ENCODE measurements around the gene LAYN.

DNA sequence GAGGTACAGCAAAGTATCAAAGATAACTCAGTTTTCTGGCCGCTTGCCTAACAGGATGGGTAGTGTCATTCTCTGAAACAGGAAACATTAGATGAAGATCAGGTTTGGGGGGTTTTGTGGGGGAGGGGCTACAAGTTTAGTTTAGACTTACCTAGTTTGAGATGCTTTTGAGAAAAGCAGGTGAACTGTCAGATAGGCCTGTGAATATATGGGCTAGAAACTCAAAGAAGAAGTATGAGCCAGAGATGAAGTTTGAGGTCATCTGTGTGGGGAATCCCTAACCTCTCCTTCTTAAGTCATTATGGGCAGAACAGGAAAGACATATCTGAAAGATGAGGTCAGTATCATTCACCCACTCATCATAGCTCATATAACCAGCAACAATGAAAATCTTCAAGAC is 14.0 kb upstream of the LAYN start:
- TF ChIP-seq, protein P1, sequence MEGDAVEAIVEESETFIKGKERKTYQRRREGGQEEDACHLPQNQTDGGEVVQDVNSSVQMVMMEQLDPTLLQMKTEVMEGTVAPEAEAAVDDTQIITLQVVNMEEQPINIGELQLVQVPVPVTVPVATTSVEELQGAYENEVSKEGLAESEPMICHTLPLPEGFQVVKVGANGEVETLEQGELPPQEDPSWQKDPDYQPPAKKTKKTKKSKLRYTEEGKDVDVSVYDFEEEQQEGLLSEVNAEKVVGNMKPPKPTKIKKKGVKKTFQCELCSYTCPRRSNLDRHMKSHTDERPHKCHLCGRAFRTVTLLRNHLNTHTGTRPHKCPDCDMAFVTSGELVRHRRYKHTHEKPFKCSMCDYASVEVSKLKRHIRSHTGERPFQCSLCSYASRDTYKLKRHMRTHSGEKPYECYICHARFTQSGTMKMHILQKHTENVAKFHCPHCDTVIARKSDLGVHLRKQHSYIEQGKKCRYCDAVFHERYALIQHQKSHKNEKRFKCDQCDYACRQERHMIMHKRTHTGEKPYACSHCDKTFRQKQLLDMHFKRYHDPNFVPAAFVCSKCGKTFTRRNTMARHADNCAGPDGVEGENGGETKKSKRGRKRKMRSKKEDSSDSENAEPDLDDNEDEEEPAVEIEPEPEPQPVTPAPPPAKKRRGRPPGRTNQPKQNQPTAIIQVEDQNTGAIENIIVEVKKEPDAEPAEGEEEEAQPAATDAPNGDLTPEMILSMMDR (IDR thresholded peaks at IDR 0.05): no peak
- TF ChIP-seq POLR2A (IDR thresholded peaks at IDR 0.05) (no peak), EP300 (IDR thresholded peaks at IDR 0.05) (no peak)

Data from gastroesophageal sphincter (tissue), 3 donors.